GM23338 (cell line): ENCODE data around the gene ADD1. TPM values are rescaled to one million over a fixed set of nuclear protein-coding genes. Genes with fewer than 3 reads are reported as not detected.

Experiments used
- ATAC-seq: fragments of 200-7000 bp; cut with Tn5 transposase; 3 replicates; pipeline ENCODE4 v1.9.1; 2020
- DNase-seq: peaks from one replicate; pipeline ENCODE4 v3.0.0-alpha.2; 2015; ENCODE audit warnings: low spot score
- H2AFZ ChIP-seq: fragments of 200-600 bp; sonication (generic); 2 replicates; pipeline ENCODE4 v1.8.0; 2016; ENCODE audit warnings: antibody characterized with exemption, mild to moderate bottlenecking, moderate library complexity
- H3F3A ChIP-seq: fragments of 200-600 bp; sonication (generic); replicated peaks from 2 replicates; pipeline ENCODE4 v1.8.0; 2017; ENCODE audit warnings: antibody characterized with exemption, mixed run types, low read depth
- H3K27ac ChIP-seq: fragments of 200-600 bp; sonication (generic); 2 replicates; pipeline ENCODE4 v1.6.1; 2016; ENCODE audit warnings: low read depth
- H3K27me3 ChIP-seq: fragments of 200-600 bp; sonication (generic); 2 replicates; pipeline ENCODE4 v1.8.0; 2016; ENCODE audit warnings: mild to moderate bottlenecking, mixed run types, moderate library complexity; ENCODE audit not compliant: insufficient read depth
- H3K36me3 ChIP-seq: fragments of 200-600 bp; sonication (generic); 2 replicates; pipeline ENCODE4 v1.8.0; 2016; ENCODE audit warnings: mild to moderate bottlenecking; ENCODE audit not compliant: insufficient read depth
- H3K4me1 ChIP-seq: fragments of 200-600 bp; sonication (generic); 2 replicates; pipeline ENCODE4 v1.8.0; 2016; ENCODE audit warnings: mild to moderate bottlenecking, moderate library complexity; ENCODE audit not compliant: insufficient read depth
- H3K4me2 ChIP-seq: fragments of 200-600 bp; sonication (generic); 2 replicates; pipeline ENCODE4 v1.7.1; 2017; ENCODE audit warnings: mixed run types
- H3K4me3 ChIP-seq: fragments of 200-600 bp; sonication (generic); 2 replicates; pipeline ENCODE4 v1.6.1; 2016; ENCODE audit warnings: mixed run types
- H3K79me2 ChIP-seq: fragments of 200-600 bp; sonication (generic); replicated peaks from 2 replicates; pipeline ENCODE4 v1.8.0; 2017; ENCODE audit warnings: mild to moderate bottlenecking; ENCODE audit not compliant: insufficient read depth
- H3K9me2 ChIP-seq: fragments of 200-600 bp; sonication (generic); 2 replicates; pipeline ENCODE4 v1.8.0; 2017; ENCODE audit not compliant: insufficient read depth
- H4K20me1 ChIP-seq: fragments of 200-600 bp; sonication (generic); replicated peaks from 2 replicates; pipeline ENCODE4 v1.8.0; 2017; ENCODE audit warnings: mild to moderate bottlenecking; ENCODE audit not compliant: insufficient read depth
- H3K27ac Mint-ChIP-seq: 2 replicates; pipeline ENCODE4 v1.8.0; 2020; ENCODE audit warnings: inconsistent platforms, mild to moderate bottlenecking, moderate library complexity, mixed read lengths
- H3K27me3 Mint-ChIP-seq: 3 replicates; pipeline ENCODE4 v1.8.0; 2022; ENCODE audit warnings: low read depth, mild to moderate bottlenecking, moderate library complexity, mixed read lengths, inconsistent platforms; ENCODE audit not compliant: insufficient read depth, poor library complexity
- H3K36me3 Mint-ChIP-seq: 3 replicates; pipeline ENCODE4 v1.8.0; 2021; ENCODE audit warnings: low read depth, mild to moderate bottlenecking, inconsistent platforms, moderate library complexity, mixed read lengths
- H3K4me1 Mint-ChIP-seq: 3 replicates; pipeline ENCODE4 v1.8.0; 2020; ENCODE audit warnings: mild to moderate bottlenecking, inconsistent platforms, mixed read lengths
- H3K4me3 Mint-ChIP-seq: 3 replicates; pipeline ENCODE4 v1.8.0; 2021; ENCODE audit warnings: moderate library complexity, mild to moderate bottlenecking, inconsistent platforms, mixed read lengths
- H3K9me3 Mint-ChIP-seq: 3 replicates; pipeline ENCODE4 v1.8.0; 2020; ENCODE audit warnings: moderate library complexity, mild to moderate bottlenecking, inconsistent platforms, mixed read lengths
- CREB1 ChIP-seq: fragments of 250-450 bp; sonication (Bioruptor Pico); IDR thresholded peaks from 2 replicates; pipeline ENCODE4 v1.5.0; 2020; ENCODE audit warnings: low read depth, mild to moderate bottlenecking, moderate library complexity
- EZH2 ChIP-seq: fragments of 200-600 bp; sonication (generic); IDR thresholded peaks from one replicate; pipeline ENCODE4 v1.8.0; 2017; ENCODE audit warnings: antibody characterized with exemption, mild to moderate bottlenecking, low read depth; ENCODE audit not compliant: unreplicated experiment
- EZH2phosphoT487 ChIP-seq: fragments of 200-600 bp; sonication (generic); IDR thresholded peaks from one replicate; pipeline ENCODE4 v1.8.1; 2018; ENCODE audit warnings: antibody characterized with exemption; ENCODE audit not compliant: unreplicated experiment
- JUNB ChIP-seq: IDR thresholded peaks from one replicate; pipeline ENCODE4 v1.6.1; 2016; ENCODE audit warnings: antibody characterized with exemption; ENCODE audit not compliant: unreplicated experiment
- NANOG ChIP-seq: IDR thresholded peaks from 2 replicates; pipeline ENCODE4 v1.6.1; 2016; ENCODE audit warnings: antibody characterized with exemption, borderline replicate concordance
- POLR2AphosphoS5 ChIP-seq: IDR thresholded peaks from 2 replicates; pipeline ENCODE4 v1.6.1; 2016; ENCODE audit warnings: antibody characterized with exemption, low read depth
- STAT1 ChIP-seq: IDR thresholded peaks from one replicate; pipeline ENCODE4 v1.6.1; 2016; ENCODE audit warnings: antibody characterized with exemption; ENCODE audit not compliant: unreplicated experiment
- ZNF331 ChIP-seq: fragments of 250-450 bp; sonication (Bioruptor Pico); IDR thresholded peaks from 2 replicates; pipeline ENCODE4 v1.5.0; 2020; ENCODE audit warnings: low read depth, mild to moderate bottlenecking, moderate library complexity
- polyA plus RNA-seq: library from polyadenylated mRNA; unstranded; fragments of >200 nt; fragmentation: Nextera tagmentation; extraction: Ambion mirVana; gene quantifications from 2 replicates; pipeline ENCODE4 v1.2.1, GENCODE V29; 2016
- total RNA-seq: library from RNA; depleted of rRNA; stranded (reverse); fragments of >200 nt; shearing (Covaris generic); gene quantifications from 2 replicates; pipeline ENCODE4 v1.2.3, GENCODE V29; 2014
- TF ChIP-seq, protein P1 (sequence below): IDR thresholded peaks from one replicate; pipeline ENCODE4 v1.6.1; 2018; ENCODE audit warnings: antibody characterized with exemption; ENCODE audit not compliant: unreplicated experiment
- TF ChIP-seq, protein P2 (sequence below): fragments of 250-450 bp; sonication (Bioruptor Pico); IDR thresholded peaks from 2 replicates; pipeline ENCODE4 v1.5.0; 2020; ENCODE audit warnings: mild to moderate bottlenecking, moderate library complexity
- TF ChIP-seq, protein P3 (sequence below): IDR thresholded peaks from 2 replicates; pipeline ENCODE4 v1.6.1; 2016; ENCODE audit warnings: antibody characterized with exemption

The ADD1 gene
- total and polyA plus RNA-seq, 2 experiments from 2014 or later, result 126 to 144 TPM

DNA sequence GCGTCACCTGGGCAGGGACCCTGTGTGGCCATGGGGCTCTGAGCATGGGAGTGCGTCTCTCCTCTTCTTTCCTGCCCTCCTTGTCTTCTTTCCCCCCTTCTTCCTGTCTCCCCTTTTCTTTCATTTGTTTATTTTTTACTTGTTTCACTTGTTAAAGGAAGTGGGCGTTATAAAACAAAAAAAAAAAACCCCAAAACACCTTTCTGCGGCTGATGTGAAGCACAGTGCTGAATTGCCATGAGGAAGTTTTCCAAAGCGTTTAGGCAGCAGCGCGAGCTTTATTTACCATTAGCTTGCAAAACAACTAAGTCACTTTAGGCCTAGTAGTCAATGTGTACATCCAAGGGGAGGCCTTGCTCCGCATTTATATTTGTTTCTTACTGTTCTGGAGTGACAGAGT, 62.6 kb downstream of the ADD1 start:
- TF ChIP-seq EZH2phosphoT487 (no peak), ZNF331 (no peak), CREB1 (CRISPR knock-in tag) (no peak), JUNB (no peak), POLR2AphosphoS5 (no peak), EZH2 (no peak), STAT1 (no peak), NANOG (no peak)
- TF ChIP-seq, protein P1, sequence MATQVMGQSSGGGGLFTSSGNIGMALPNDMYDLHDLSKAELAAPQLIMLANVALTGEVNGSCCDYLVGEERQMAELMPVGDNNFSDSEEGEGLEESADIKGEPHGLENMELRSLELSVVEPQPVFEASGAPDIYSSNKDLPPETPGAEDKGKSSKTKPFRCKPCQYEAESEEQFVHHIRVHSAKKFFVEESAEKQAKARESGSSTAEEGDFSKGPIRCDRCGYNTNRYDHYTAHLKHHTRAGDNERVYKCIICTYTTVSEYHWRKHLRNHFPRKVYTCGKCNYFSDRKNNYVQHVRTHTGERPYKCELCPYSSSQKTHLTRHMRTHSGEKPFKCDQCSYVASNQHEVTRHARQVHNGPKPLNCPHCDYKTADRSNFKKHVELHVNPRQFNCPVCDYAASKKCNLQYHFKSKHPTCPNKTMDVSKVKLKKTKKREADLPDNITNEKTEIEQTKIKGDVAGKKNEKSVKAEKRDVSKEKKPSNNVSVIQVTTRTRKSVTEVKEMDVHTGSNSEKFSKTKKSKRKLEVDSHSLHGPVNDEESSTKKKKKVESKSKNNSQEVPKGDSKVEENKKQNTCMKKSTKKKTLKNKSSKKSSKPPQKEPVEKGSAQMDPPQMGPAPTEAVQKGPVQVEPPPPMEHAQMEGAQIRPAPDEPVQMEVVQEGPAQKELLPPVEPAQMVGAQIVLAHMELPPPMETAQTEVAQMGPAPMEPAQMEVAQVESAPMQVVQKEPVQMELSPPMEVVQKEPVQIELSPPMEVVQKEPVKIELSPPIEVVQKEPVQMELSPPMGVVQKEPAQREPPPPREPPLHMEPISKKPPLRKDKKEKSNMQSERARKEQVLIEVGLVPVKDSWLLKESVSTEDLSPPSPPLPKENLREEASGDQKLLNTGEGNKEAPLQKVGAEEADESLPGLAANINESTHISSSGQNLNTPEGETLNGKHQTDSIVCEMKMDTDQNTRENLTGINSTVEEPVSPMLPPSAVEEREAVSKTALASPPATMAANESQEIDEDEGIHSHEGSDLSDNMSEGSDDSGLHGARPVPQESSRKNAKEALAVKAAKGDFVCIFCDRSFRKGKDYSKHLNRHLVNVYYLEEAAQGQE, result no peak
- TF ChIP-seq, protein P2, sequence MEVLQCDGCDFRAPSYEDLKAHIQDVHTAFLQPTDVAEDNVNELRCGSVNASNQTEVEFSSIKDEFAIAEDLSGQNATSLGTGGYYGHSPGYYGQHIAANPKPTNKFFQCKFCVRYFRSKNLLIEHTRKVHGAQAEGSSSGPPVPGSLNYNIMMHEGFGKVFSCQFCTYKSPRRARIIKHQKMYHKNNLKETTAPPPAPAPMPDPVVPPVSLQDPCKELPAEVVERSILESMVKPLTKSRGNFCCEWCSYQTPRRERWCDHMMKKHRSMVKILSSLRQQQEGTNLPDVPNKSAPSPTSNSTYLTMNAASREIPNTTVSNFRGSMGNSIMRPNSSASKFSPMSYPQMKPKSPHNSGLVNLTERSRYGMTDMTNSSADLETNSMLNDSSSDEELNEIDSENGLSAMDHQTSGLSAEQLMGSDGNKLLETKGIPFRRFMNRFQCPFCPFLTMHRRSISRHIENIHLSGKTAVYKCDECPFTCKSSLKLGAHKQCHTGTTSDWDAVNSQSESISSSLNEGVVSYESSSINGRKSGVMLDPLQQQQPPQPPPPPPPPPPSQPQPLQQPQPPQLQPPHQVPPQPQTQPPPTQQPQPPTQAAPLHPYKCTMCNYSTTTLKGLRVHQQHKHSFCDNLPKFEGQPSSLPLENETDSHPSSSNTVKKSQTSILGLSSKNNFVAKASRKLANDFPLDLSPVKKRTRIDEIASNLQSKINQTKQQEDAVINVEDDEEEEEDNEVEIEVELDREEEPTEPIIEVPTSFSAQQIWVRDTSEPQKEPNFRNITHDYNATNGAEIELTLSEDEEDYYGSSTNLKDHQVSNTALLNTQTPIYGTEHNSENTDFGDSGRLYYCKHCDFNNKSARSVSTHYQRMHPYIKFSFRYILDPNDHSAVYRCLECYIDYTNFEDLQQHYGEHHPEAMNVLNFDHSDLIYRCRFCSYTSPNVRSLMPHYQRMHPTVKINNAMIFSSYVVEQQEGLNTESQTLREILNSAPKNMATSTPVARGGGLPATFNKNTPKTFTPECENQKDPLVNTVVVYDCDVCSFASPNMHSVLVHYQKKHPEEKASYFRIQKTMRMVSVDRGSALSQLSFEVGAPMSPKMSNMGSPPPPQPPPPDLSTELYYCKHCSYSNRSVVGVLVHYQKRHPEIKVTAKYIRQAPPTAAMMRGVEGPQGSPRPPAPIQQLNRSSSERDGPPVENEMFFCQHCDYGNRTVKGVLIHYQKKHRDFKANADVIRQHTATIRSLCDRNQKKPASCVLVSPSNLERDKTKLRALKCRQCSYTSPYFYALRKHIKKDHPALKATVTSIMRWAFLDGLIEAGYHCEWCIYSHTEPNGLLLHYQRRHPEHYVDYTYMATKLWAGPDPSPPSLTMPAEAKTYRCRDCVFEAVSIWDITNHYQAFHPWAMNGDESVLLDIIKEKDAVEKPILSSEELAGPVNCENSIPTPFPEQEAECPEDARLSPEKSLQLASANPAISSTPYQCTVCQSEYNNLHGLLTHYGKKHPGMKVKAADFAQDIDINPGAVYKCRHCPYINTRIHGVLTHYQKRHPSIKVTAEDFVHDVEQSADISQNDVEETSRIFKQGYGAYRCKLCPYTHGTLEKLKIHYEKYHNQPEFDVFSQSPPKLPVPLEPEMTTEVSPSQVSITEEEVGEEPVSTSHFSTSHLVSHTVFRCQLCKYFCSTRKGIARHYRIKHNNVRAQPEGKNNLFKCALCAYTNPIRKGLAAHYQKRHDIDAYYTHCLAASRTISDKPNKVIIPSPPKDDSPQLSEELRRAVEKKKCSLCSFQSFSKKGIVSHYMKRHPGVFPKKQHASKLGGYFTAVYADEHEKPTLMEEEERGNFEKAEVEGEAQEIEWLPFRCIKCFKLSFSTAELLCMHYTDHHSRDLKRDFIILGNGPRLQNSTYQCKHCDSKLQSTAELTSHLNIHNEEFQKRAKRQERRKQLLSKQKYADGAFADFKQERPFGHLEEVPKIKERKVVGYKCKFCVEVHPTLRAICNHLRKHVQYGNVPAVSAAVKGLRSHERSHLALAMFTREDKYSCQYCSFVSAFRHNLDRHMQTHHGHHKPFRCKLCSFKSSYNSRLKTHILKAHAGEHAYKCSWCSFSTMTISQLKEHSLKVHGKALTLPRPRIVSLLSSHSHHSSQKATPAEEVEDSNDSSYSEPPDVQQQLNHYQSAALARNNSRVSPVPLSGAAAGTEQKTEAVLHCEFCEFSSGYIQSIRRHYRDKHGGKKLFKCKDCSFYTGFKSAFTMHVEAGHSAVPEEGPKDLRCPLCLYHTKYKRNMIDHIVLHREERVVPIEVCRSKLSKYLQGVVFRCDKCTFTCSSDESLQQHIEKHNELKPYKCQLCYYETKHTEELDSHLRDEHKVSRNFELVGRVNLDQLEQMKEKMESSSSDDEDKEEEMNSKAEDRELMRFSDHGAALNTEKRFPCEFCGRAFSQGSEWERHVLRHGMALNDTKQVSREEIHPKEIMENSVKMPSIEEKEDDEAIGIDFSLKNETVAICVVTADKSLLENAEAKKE (CRISPR knock-in tag), result no peak
- TF ChIP-seq, protein P3, sequence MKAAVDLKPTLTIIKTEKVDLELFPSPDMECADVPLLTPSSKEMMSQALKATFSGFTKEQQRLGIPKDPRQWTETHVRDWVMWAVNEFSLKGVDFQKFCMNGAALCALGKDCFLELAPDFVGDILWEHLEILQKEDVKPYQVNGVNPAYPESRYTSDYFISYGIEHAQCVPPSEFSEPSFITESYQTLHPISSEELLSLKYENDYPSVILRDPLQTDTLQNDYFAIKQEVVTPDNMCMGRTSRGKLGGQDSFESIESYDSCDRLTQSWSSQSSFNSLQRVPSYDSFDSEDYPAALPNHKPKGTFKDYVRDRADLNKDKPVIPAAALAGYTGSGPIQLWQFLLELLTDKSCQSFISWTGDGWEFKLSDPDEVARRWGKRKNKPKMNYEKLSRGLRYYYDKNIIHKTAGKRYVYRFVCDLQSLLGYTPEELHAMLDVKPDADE, result no peak
- no peaks in the 10 kb centered on the region; the same call in 1 of the 2 replicates for H3K79me2 ChIP-seq
- no peak overlapping the region for H3K4me3 ChIP-seq
- Mint-ChIP-seq H3K27me3 (peaks cover 8% of the 10 kb centered on the region), H3K36me3 (peaks cover 57% of the 10 kb centered on the region), H3K9me3 (no peaks in the 10 kb centered on the region), H3K4me1 (no peaks in the 10 kb centered on the region), H3K4me3 (no peak overlapping the region), H3K27ac (no peak overlapping the region)
- H3K4me1 ChIP-seq, result no peaks in the 10 kb centered on the region
- peak overlapping the region; percentile 59; the same call in 1 of the 2 replicates for H3K27ac ChIP-seq
- DNase-seq (no peak), ATAC-seq (no peak)
- 0 out of 2 replicates have a peak, but pooled peaks cover 3% of the 10 kb centered on the region for H3K9me2 ChIP-seq
- peaks cover 14% of the 10 kb centered on the region for H4K20me1 ChIP-seq
- H3K36me3 ChIP-seq, result peaks cover 15% of the 10 kb centered on the region; the same call in 1 of the 2 replicates
- H3K27me3 ChIP-seq, result no peaks in the 10 kb centered on the region
- 0 out of 2 replicates have a peak, but pooled peaks cover 4% of the 10 kb centered on the region for H3F3A ChIP-seq
- no peak overlapping the region for H2AFZ ChIP-seq
- H3K4me2 ChIP-seq, result no peak overlapping the region
